K562 (cell line): ENCODE data around the gene TRUB2. TPM values are rescaled to one million over a fixed set of nuclear protein-coding genes. Genes with fewer than 3 reads are reported as not detected.
A peak's percentile ranks its signal among the peaks of the same experiment; 100 is the strongest.

ENCODE experiments used
- CBX1 ChIP-seq: sonication (generic); IDR thresholded peaks from 2 replicates; pipeline ENCODE4 v1.6.1; 2016; ENCODE audit warnings: antibody characterized with exemption, low read depth, mild to moderate bottlenecking
- E2F4 ChIP-seq: sonication (generic); formaldehyde crosslinking; IDR thresholded peaks from 2 replicates; pipeline ENCODE4 v1.8.0; 2022; ENCODE audit warnings: mild to moderate bottlenecking, low read depth, missing genetic modification reagents
- FOSL1 ChIP-seq: fragments of 200-800 bp; sonication (Bioruptor generic); conservative IDR thresholded peaks from 2 replicates; pipeline ENCODE4 v1.6.1; 2016; ENCODE audit warnings: missing genetic modification characterization, missing compliant biosample characterization
- FOXJ3 ChIP-seq: sonication (generic); formaldehyde crosslinking; IDR thresholded peaks from 2 replicates; pipeline ENCODE4 v1.4.0; 2020; ENCODE audit warnings: mild to moderate bottlenecking, missing genetic modification reagents
- GABPA ChIP-seq: fragments of 200-800 bp; sonication (Bioruptor generic); conservative IDR thresholded peaks from 2 replicates; pipeline ENCODE4 v1.6.1; 2016; ENCODE audit warnings: low read depth, missing genetic modification characterization, missing compliant biosample characterization
- GABPB2 ChIP-seq: fragments of 250-450 bp; sonication (Bioruptor Pico); conservative IDR thresholded peaks from 2 replicates; pipeline ENCODE4 v1.5.1; 2021; ENCODE audit warnings: mild to moderate bottlenecking
- GTF2A2 ChIP-seq: IDR thresholded peaks from 2 replicates; pipeline ENCODE4 v1.6.1; 2016; ENCODE audit warnings: mild to moderate bottlenecking, missing genetic modification characterization, missing compliant biosample characterization
- HDAC6 ChIP-seq: IDR thresholded peaks from 2 replicates; pipeline ENCODE4 v1.6.1; 2012; ENCODE audit warnings: low read depth, mild to moderate bottlenecking, control low read depth, inconsistent platforms, low read length, moderate library complexity
- HMBOX1 ChIP-seq: sonication (generic); IDR thresholded peaks from 2 replicates; pipeline ENCODE4 v1.6.1; 2016
- KAT2B ChIP-seq: IDR thresholded peaks from one replicate; pipeline ENCODE4 v1.6.1; 2012; ENCODE audit warnings: low read depth, mild to moderate bottlenecking, control low read depth, inconsistent platforms, low read length, moderate library complexity
- KDM4B ChIP-seq, 2 experiments: fragments of 450-650 bp in 1 of 2; sonication (generic) in 1 of 2; IDR thresholded peaks; 2 replicates each; pipeline ENCODE4 v1.6.1; 2016 to 2017; ENCODE audit warnings: borderline replicate concordance in 2 of 2, antibody characterized with exemption in 1 of 2, low read depth in 1 of 2, mild to moderate bottlenecking in 1 of 2
- NBN ChIP-seq: fragments of 450-650 bp; IDR thresholded peaks from 2 replicates; pipeline ENCODE4 v1.6.1; 2016; ENCODE audit warnings: low read depth, mild to moderate bottlenecking
- POLR2H ChIP-seq: IDR thresholded peaks from 2 replicates; pipeline ENCODE4 v1.6.1; 2016; ENCODE audit warnings: missing genetic modification characterization, low read depth, mild to moderate bottlenecking, control low read depth, missing compliant biosample characterization, moderate library complexity
- RAD21 ChIP-seq, 2 experiments: fragments of 250-450 bp in 1 of 2; fragments of 450-650 bp in 1 of 2; sonication (Bioruptor Pico) in 1 of 2; formaldehyde crosslinking in 1 of 2; IDR thresholded peaks in 1 of 2; conservative IDR thresholded peaks in 1 of 2; 2 replicates each; pipeline versions ENCODE4 v1.4.0 to v1.8.0; 2020 to 2022; ENCODE audit warnings: mild to moderate bottlenecking in 2 of 2, moderate library complexity in 1 of 2
- RBM22 ChIP-seq: fragments of 200-400 bp; formaldehyde crosslinking; IDR thresholded peaks from 2 replicates; pipeline ENCODE4 v1.6.1; 2018; ENCODE audit warnings: low read length, low read depth; ENCODE audit not compliant: poor library complexity, severe bottlenecking
- RFX5 ChIP-seq: IDR thresholded peaks from 2 replicates; pipeline ENCODE4 v1.6.1; 2011; ENCODE audit warnings: low read depth, mild to moderate bottlenecking, improper control_type of control experiment, low read length
- SIX5 ChIP-seq, 2 experiments: IDR thresholded peaks; 2 replicates each; pipeline ENCODE4 v1.6.1; 2011; ENCODE audit warnings: low read length in 2 of 2, borderline replicate concordance in 1 of 2, low read depth in 1 of 2, mild to moderate bottlenecking in 1 of 2, moderate library complexity in 1 of 2; ENCODE audit not compliant: insufficient read depth in 1 of 2
- STAT5A ChIP-seq: IDR thresholded peaks from 2 replicates; pipeline ENCODE4 v1.6.1; 2012; ENCODE audit warnings: low read length, inconsistent platforms, borderline replicate concordance
- SUPT5H ChIP-seq: fragments of 450-650 bp; IDR thresholded peaks from 2 replicates; pipeline ENCODE4 v1.6.1; 2016
- TOE1 ChIP-seq, 2 experiments: fragments of 450-650 bp in 1 of 2; sonication (generic) in 1 of 2; formaldehyde crosslinking in 1 of 2; IDR thresholded peaks; 2 replicates each; pipeline versions ENCODE4 v1.7.1 to v1.8.0; 2016 to 2022; ENCODE audit warnings: borderline replicate concordance in 2 of 2, mild to moderate bottlenecking in 2 of 2, antibody characterized with exemption in 1 of 2, inconsistent platforms in 1 of 2, low read depth in 1 of 2, missing genetic modification reagents in 1 of 2, moderate library complexity in 1 of 2
- XRCC4 ChIP-seq: IDR thresholded peaks from one replicate; pipeline ENCODE4 v1.6.1; 2011; ENCODE audit not compliant: insufficient read depth, insufficient read length; ENCODE audit errors: extremely low read depth
- ZNF12 ChIP-seq: sonication (generic); formaldehyde crosslinking; IDR thresholded peaks from 2 replicates; pipeline ENCODE4 v1.4.0; 2020; ENCODE audit warnings: mild to moderate bottlenecking, missing genetic modification reagents
- ZNF133 ChIP-seq: fragments of 250-450 bp; sonication (Bioruptor Pico); IDR thresholded peaks from 2 replicates; pipeline ENCODE4 v1.4.0; 2020; ENCODE audit warnings: mild to moderate bottlenecking
- ZNF217 ChIP-seq: sonication (generic); formaldehyde crosslinking; IDR thresholded peaks from 2 replicates; pipeline ENCODE4 v1.8.0; 2022; ENCODE audit warnings: mild to moderate bottlenecking, missing genetic modification reagents
- ZNF239 ChIP-seq: fragments of 250-450 bp; sonication (Bioruptor Pico); IDR thresholded peaks from 2 replicates; pipeline ENCODE4 v1.4.0; 2020; ENCODE audit warnings: mild to moderate bottlenecking
- ZNF589 ChIP-seq: fragments of 200-800 bp; sonication (Bioruptor generic); IDR thresholded peaks from 2 replicates; pipeline ENCODE4 v1.6.1; 2016; ENCODE audit warnings: low read depth, missing genetic modification characterization, missing compliant biosample characterization
- ZNF707 ChIP-seq: fragments of 250-450 bp; sonication (Bioruptor Pico); conservative IDR thresholded peaks from 2 replicates; pipeline ENCODE4 v1.8.0; 2022; ENCODE audit warnings: inconsistent platforms, mild to moderate bottlenecking, moderate library complexity
- polyA plus RNA-seq, 8 experiments: library from polyadenylated mRNA; depleted of rRNA in 4 of 8; stranded (reverse) in 5 of 8; unstranded in 3 of 8; fragments of >200 nt; fragmentation: Nextera tagmentation in 2 of 8; fragmentation: Illumina TruSeq in 1 of 8; extraction: Ambion mirVana in 2 of 8; extraction: Trizol in 1 of 8; gene quantifications; 2 replicates each; pipeline versions ENCODE4 v1.2.1 to v1.2.3, GENCODE V29; 2011 to 2014; ENCODE audit warnings: inconsistent platforms in 1 of 8, missing spikeins in 1 of 8
- total RNA-seq, 7 experiments: library from RNA; depleted of rRNA in 6 of 7; stranded (reverse); fragments of >200 nt in 6 of 7; fragmentation: Illumina TruSeq in 2 of 7; extraction: Trizol in 2 of 7; gene quantifications; 2 replicates each; pipeline versions ENCODE4 v1.2.1 to v1.2.3, GENCODE V29; 2011 to 2021; ENCODE audit warnings: low replicate concordance in 1 of 7

TRUB2 gene
- total and polyA plus RNA-seq, 9 of the 15 experiments (the other 6 are each of a cell fraction or from before 2014, with no cell fraction given): 9.3 to 110 (median 63.0) TPM

- TF ChIP-seq ZNF239 (CRISPR knock-in tag): peak; percentile 69; the same call in 1 of the 2 replicates
- TF ChIP-seq SUPT5H: no peak
- no peak for TF ChIP-seq XRCC4
- TF ChIP-seq TOE1 (IDR thresholded peaks at IDR 0.05; ENCODE audit: borderline replicate concordance): no peak
- no peak for TF ChIP-seq TOE1 (CRISPR knock-in tag; IDR thresholded peaks at IDR 0.05; ENCODE audit: borderline replicate concordance, low read depth)
- peak; percentile 71; the same call in 1 of the 2 replicates for TF ChIP-seq GABPB2
- no peak for TF ChIP-seq GABPA
- TF ChIP-seq CBX1: no peak
- TF ChIP-seq GTF2A2 (tag): peak; percentile 78
- no peak for TF ChIP-seq POLR2H (tag)
- no peak for TF ChIP-seq E2F4 (CRISPR knock-in tag)
- no peak for TF ChIP-seq NBN
- TF ChIP-seq RBM22: peak; percentile 99
- no peak for TF ChIP-seq STAT5A
- TF ChIP-seq ZNF707 (CRISPR knock-in tag): no peak; the same call in 1 of the 2 replicates
- no peak for TF ChIP-seq KDM4B (IDR thresholded peaks at IDR 0.05; ENCODE audit: borderline replicate concordance in 2 of 2, low read depth in 1 of 2)
- TF ChIP-seq SIX5 (IDR thresholded peaks at IDR 0.05; ENCODE audit: borderline replicate concordance in 1 of 2, insufficient read depth in 1 of 2, low read depth in 1 of 2, low read length in 2 of 2): peak in 1 of 2 experiments; percentile 90; a peak in 2 of 4 replicates
- no peak for TF ChIP-seq ZNF589
- TF ChIP-seq RFX5: no peak
- no peak for TF ChIP-seq FOXJ3 (CRISPR knock-in tag)
- TF ChIP-seq ZNF133: 0 out of 2 replicates have a peak, but pooled peaks have one; percentile 0
- TF ChIP-seq RAD21 (CRISPR knock-in tag; conservative IDR thresholded peaks at IDR 0.05 in 1 of 2, IDR thresholded peaks at IDR 0.05 in 1 of 2): peak; percentile 21 to 45
- no peak for TF ChIP-seq HMBOX1
- TF ChIP-seq FOSL1 (tag): no peak
- TF ChIP-seq ZNF217: no peak
- no peak for TF ChIP-seq ZNF12 (CRISPR knock-in tag)
- TF ChIP-seq HDAC6: no peak; the same call in 1 of the 2 replicates
- TF ChIP-seq KAT2B: no peak
Observed at GRCh38 chr9:128322404-128323211, at the start of gene TRUB2, which contains the start of gene COQ4 (continued).
